NCI-H2081 treated with DMSO at 0.1 percent for 48 hours (cell line): Measurements from ENCODE around the gene COL1A1.

Experiments
- DNase-seq: peaks from one replicate; lab custom pipeline; 2025; lab: John Stamatoyannopoulos, UW

COL1A1 gene

GRCh38 chr17:50171371-50172071 lies 29.9 kb downstream of the COL1A1 start:
- DNase-seq = no peak

- no peak for DNase-seq
Measured at GRCh38 chr17:50170662-50171370, 30.6 kb downstream of the COL1A1 start.

- no peak for DNase-seq
Measured at GRCh38 chr17:50169881-50170459, 31.5 kb downstream of the COL1A1 start.

- no peak for DNase-seq
Measured at GRCh38 chr17:50169121-50169764, 32.2 kb downstream of the COL1A1 start.

- no peak for DNase-seq
Measured at GRCh38 chr17:50168319-50168718, 33.1 kb downstream of the COL1A1 start.

- DNase-seq = no peak
Measured at GRCh38 chr17:50167371-50167770, 34.1 kb downstream of the COL1A1 start.

GRCh38 chr17:50166518-50167181 lies 34.8 kb downstream of the COL1A1 start:
- no peak for DNase-seq

GRCh38 chr17:50165867-50166517 lies 35.4 kb downstream of the COL1A1 start, which contains the start of gene SGCA:
SGCA (plus strand) TSS chr17:50166005; CDS start chr17:50166041, 36 bp downstream.
- DNase-seq = no peak

GRCh38 chr17:50165466-50165865 lies 36.0 kb downstream of the COL1A1 start:
- no peak for DNase-seq

- no peak for DNase-seq
Measured at GRCh38 chr17:50165066-50165465, 36.4 kb downstream of the COL1A1 start.

- no peak for DNase-seq
Measured at GRCh38 chr17:50164697-50164988, 36.8 kb downstream of the COL1A1 start.

- no peak for DNase-seq
Measured at GRCh38 chr17:50163843-50164696, 37.4 kb downstream of the COL1A1 start.

GRCh38 chr17:50162466-50163254 lies 38.8 kb downstream of the COL1A1 start:
- DNase-seq = no peak

GRCh38 chr17:50161911-50162288 lies 39.5 kb downstream of the COL1A1 start:
- no peak for DNase-seq

- peak; percentile 76 for DNase-seq
Measured at GRCh38 chr17:50161023-50161910, 40.2 kb downstream of the COL1A1 start.

- no peak for DNase-seq
Measured at GRCh38 chr17:50157891-50158290, 43.5 kb downstream of the COL1A1 start.

- DNase-seq = no peak
Measured at GRCh38 chr17:50155115-50155819, 46.2 kb downstream of the COL1A1 start.

GRCh38 chr17:50154604-50155003 lies 46.8 kb downstream of the COL1A1 start:
- DNase-seq = no peak
